Adrenal gland (tissue), 12 donors: ENCODE measurements around the gene TRAPPC2B. TPM values are rescaled to one million over a fixed set of nuclear protein-coding genes. Genes with fewer than 3 reads are reported as not detected.

Experiments used
- DNase-seq, 7 donors: peaks; one replicate each; pipeline ENCODE4 v3.0.0-alpha.2; 2019 to 2020
- H3K27ac ChIP-seq, 5 donors: fragments of 200-600 bp; sonication (generic) in 4 of 5; 1 replicate in 3 of 5; 2 replicates in 2 of 5; pipeline versions ENCODE4 v1.5.1 to v1.8.0; 2016 to 2020; ENCODE audit warnings: mild to moderate bottlenecking in 1 of 5
- H3K27me3 ChIP-seq: fragments of 200-600 bp; 2 replicates; pipeline ENCODE4 v1.8.0; 2021
- H3K36me3 ChIP-seq, 2 donors: fragments of 200-600 bp; replicated peaks in 1 of 2; 1 replicate in 1 of 2; 2 replicates in 1 of 2; pipeline versions ENCODE4 v1.5.1 to v1.8.0; 2018 to 2022
- H3K4me1 ChIP-seq, 2 donors: fragments of 200-600 bp; replicated peaks in 1 of 2; 1 replicate in 1 of 2; 2 replicates in 1 of 2; pipeline versions ENCODE4 v1.5.1 to v1.8.0; 2018 to 2021
- H3K4me3 ChIP-seq, 4 donors: fragments of 200-600 bp; sonication (generic) in 3 of 4; one replicate each; pipeline ENCODE4 v1.5.1; 2016 to 2018
- H3K9me3 ChIP-seq, 3 donors: fragments of 200-600 bp; sonication (generic) in 1 of 3; replicated peaks in 1 of 3; 1 replicate in 2 of 3; 2 replicates in 1 of 3; pipeline versions ENCODE4 v1.5.1 to v1.8.0; 2016 to 2021
- POLR2A ChIP-seq, 2 donors: fragments of 450-650 bp; IDR thresholded peaks; one replicate each; pipeline ENCODE4 v1.6.1; 2017; ENCODE audit warnings: antibody characterized with exemption in 2 of 2, mild to moderate bottlenecking in 2 of 2, moderate library complexity in 1 of 2
- WGBS, 4 donors: extraction: QIAGEN DNeasy Blood & Tissue Kit in 2 of 4; methylation state at CpG; one replicate each; pipeline versions ENCODE4 v1.1.5 to v1.1.7; 2013 to 2017; 5-methylcytosine and 5-hydroxymethylcytosine counted together
- intact Hi-C, 2 donors: fragments of 100-400 bp; cut with DNase I; formaldehyde crosslinking; loops; one replicate each; pipeline versions ENCODE4 v1.14.1 to v1.15.0; 2022 to 2023
- polyA plus RNA-seq, 3 donors: library from polyadenylated mRNA; stranded (reverse); fragments of 200-250 nt in 2 of 3; fragments of 350-450 nt in 1 of 3; fragmentation: Illumina TruSeq in 1 of 3; extraction: RNeasy Lipid Tissue Mini Kit (QIAGEN cat#74804) in 1 of 3; gene quantifications; one replicate each; pipeline ENCODE4 v1.2.3, GENCODE V29; 2013 to 2014
- total RNA-seq, 9 donors: library from RNA; depleted of rRNA in 4 of 9; stranded (reverse); fragments of >200 nt in 4 of 9; fragments of 120-200 nt in 1 of 9; fragmentation: NEBNext Ultra II Directional in 1 of 9; extraction: Animal tissue kit (Norgen Biotek cat#: 25700) in 1 of 9; gene quantifications; one replicate each; pipeline versions ENCODE4 v1.1.0 to v1.2.4, GENCODE V29; 2013 to 2023
- TF ChIP-seq, protein P1 (sequence below), 6 experiments: fragments of 450-650 bp in 4 of 6; fragments of 200-600 bp in 2 of 6; sonication (generic) in 1 of 6; IDR thresholded peaks; 1 replicate in 5 of 6; 2 replicates in 1 of 6; pipeline versions ENCODE4 v1.5.1 to v1.8.0; 2016 to 2021; ENCODE audit warnings: antibody characterized with exemption in 6 of 6, mild to moderate bottlenecking in 2 of 6, moderate library complexity in 1 of 6
- donor health status: healthy with polysubstance abuse.
- donor health status: Bipolar disorder and iron deficiency.
- donor health status: DM: yes; HTN: yes; CAD: no.
- donor health status: DM: no; HTN: no; CAD: no.
- donor health status: DM: no; HTN: no; CAD: no.
- donor health status: DM: yes; HTN: yes; CAD: no.

TRAPPC2B gene
- total and polyA plus RNA-seq, 12 donors = 12.6 to 72.8 (median 27.1) TPM

DNA sequence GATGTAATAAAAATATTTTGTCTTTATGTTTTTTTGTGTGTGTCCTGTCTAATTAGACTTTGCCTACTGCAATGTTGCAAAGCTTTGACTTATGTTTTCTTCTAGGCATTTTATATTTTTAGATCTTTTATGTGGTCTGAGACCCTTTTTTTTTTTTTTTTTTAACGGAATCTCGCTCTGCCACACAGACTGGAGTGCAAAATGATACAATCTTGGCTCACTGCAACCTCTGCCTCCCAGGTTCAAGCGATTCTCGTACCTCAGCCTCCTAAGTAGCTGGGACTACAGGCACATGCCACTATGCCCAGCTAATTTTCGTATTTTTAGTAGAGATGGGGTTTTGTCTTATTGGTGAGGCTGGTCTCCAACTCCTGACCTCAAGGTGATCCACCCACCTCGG is 20.8 kb upstream of the TRAPPC2B start:
- no peak for DNase-seq
- Histone ChIP-seq H3K9me3 (no peaks in the 10 kb centered on the region), H3K4me3 (no peak overlapping the region), H3K36me3 (no peaks in the 10 kb centered on the region), H3K27ac (no peak overlapping the region), H3K27me3 (no peaks in the 10 kb centered on the region), H3K4me1 (no peaks in the 10 kb centered on the region)
- TF ChIP-seq, protein P1, sequence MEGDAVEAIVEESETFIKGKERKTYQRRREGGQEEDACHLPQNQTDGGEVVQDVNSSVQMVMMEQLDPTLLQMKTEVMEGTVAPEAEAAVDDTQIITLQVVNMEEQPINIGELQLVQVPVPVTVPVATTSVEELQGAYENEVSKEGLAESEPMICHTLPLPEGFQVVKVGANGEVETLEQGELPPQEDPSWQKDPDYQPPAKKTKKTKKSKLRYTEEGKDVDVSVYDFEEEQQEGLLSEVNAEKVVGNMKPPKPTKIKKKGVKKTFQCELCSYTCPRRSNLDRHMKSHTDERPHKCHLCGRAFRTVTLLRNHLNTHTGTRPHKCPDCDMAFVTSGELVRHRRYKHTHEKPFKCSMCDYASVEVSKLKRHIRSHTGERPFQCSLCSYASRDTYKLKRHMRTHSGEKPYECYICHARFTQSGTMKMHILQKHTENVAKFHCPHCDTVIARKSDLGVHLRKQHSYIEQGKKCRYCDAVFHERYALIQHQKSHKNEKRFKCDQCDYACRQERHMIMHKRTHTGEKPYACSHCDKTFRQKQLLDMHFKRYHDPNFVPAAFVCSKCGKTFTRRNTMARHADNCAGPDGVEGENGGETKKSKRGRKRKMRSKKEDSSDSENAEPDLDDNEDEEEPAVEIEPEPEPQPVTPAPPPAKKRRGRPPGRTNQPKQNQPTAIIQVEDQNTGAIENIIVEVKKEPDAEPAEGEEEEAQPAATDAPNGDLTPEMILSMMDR (IDR thresholded peaks at IDR 0.05) = no peak
- no peak for TF ChIP-seq POLR2A (IDR thresholded peaks at IDR 0.05)
- intact Hi-C loops = no loop called here
- 80 to 85% (median 82%) methylated on average over 6 of the region's 6 CpGs for WGBS, 4 donors

- H3K4me1 ChIP-seq = peaks cover 13 to 14% of the 10 kb centered on the region in 2 donors
- H3K4me3 ChIP-seq = no peak overlapping the region
- intact Hi-C loops = no loop called here
- 48 to 61% (median 56%) methylated on average over 3 of the region's 3 CpGs for WGBS, 4 donors
- no peaks in the 10 kb centered on the region for H3K36me3 ChIP-seq
- DNase-seq = no peak
- TF ChIP-seq, protein P1 (IDR thresholded peaks at IDR 0.05) = no peak
- TF ChIP-seq POLR2A (IDR thresholded peaks at IDR 0.05) = no peak
- no peaks in the 10 kb centered on the region for H3K27me3 ChIP-seq
- no peak overlapping the region for H3K27ac ChIP-seq
- no peaks in the 10 kb centered on the region for H3K9me3 ChIP-seq
Observed at GRCh38 chr19:57348136-57348535, 15.2 kb upstream of the TRAPPC2B start.

DNA sequence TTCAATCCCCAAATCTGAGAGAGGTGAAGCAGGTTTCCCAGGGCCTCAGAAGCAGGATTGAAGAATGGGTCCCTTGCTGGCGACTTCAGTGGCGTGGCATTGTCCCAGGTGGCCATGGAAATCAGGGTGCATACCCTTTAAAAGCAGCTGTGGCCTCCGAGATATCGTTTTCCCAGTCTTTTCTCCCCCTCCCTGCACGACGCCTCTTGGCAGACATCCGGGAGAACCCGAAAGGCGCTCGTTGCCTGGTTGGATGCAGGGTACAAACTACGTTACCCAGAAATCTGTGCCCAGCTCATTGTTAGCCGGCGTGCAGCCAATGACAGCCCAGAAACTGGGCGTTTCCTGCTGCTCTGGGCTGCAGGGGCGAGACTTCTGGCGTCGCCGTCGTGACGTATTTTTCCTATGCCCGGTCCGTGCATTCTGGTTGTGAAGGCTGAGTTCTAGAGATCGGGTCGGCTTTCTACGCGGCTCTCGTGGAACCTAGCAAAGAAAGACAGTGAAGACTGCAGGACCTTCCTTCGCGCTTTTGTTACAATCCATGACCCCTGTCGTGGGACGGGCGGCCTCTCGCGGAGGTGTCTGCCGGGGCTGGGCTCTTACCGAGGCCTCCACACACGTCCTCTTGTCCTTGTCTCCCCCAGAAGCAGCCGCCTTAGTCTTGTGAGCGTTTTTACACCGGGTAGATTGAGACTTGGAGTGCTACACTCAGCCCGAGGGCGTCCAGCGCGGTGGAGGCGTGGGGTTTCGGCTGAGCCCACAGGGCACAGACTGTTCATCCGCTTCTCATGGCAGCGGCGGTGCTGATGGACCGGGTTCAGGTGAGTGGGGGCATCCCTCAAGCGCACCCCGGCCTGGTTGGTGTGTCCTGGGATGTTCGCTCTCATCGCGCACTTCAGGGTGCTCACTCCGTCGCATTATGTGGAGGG is 12.2 kb upstream of the TRAPPC2B start, which contains the start of gene ZNF304:
ZNF304 (plus strand) TSS at position 395 of the 929 bp plus-strand sequence; CDS start at position 789, 394 bp downstream.
- Histone ChIP-seq H3K9me3 (no peaks in the 10 kb centered on the region), H3K36me3 (peaks cover 0 to 23% of the 10 kb centered on the region in 2 donors), H3K27ac (peak within 1 kb of the TSS; percentile 24 to 89 (median 80)), H3K27me3 (no peaks in the 10 kb centered on the region), H3K4me3 (peak within 1 kb of the TSS; percentile 40 to 97 (median 75)), H3K4me1 (peaks cover 13 to 14% of the 10 kb centered on the region in 2 donors)
- intact Hi-C loops = no loop called here
- WGBS, 4 donors = 1 to 3% (median 2%) methylated on average over 21 to 57 of the region's 57 CpGs
- TF ChIP-seq, protein P1 (IDR thresholded peaks at IDR 0.05) = no peak
- peak in 1 of 2 donors; percentile 66 for TF ChIP-seq POLR2A (IDR thresholded peaks at IDR 0.05)
- DNase-seq = peak; percentile 94 to 98 (median 96)

DNA sequence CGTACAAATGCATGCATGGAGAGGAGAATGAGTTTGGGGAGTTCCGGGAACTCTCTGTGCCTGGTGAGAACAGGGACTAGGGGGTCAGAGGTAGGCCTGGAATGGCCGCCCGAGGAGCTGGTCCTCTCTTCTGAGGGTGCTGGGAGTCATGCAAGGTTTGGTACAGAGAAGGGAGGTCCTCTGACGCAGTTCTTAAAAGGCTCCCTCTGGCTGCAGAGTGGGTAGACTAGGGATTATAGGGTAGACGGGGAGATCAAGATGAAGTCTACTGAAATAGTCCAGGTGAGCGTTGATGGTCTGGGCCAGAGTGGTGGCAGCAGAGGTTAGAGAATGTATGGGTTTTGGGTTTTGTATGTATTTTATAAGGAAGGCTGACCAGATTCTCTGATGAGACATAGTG is 11.5 kb upstream of the TRAPPC2B start:
- H3K4me3 ChIP-seq = peak overlapping the region in 3 of 4 donors; percentile 65 to 97 (median 85)
- WGBS, 4 donors = 13 to 17% (median 15%) methylated on average over 6 to 7 of the region's 7 CpGs
- no peaks in the 10 kb centered on the region for H3K27me3 ChIP-seq
- TF ChIP-seq POLR2A (IDR thresholded peaks at IDR 0.05) = no peak
- TF ChIP-seq, protein P1 (IDR thresholded peaks at IDR 0.05) = no peak
- intact Hi-C loops = no loop called here
- peaks cover 0 to 30% of the 10 kb centered on the region in 2 donors for H3K36me3 ChIP-seq
- H3K9me3 ChIP-seq = no peaks in the 10 kb centered on the region
- peak overlapping the region in 4 of 5 donors; percentile 24 to 89 (median 82) for H3K27ac ChIP-seq
- H3K4me1 ChIP-seq = peaks cover 13 to 14% of the 10 kb centered on the region in 2 donors
- DNase-seq = no peak
